ENCODE measurements around the gene KCNIP2.
"Not testable (repeated sequence)": the region's sequence is repeated elsewhere in the genome, so short reads cannot be mapped to it uniquely, and the experiment has no call there.

KCNIP2 gene

DNA sequence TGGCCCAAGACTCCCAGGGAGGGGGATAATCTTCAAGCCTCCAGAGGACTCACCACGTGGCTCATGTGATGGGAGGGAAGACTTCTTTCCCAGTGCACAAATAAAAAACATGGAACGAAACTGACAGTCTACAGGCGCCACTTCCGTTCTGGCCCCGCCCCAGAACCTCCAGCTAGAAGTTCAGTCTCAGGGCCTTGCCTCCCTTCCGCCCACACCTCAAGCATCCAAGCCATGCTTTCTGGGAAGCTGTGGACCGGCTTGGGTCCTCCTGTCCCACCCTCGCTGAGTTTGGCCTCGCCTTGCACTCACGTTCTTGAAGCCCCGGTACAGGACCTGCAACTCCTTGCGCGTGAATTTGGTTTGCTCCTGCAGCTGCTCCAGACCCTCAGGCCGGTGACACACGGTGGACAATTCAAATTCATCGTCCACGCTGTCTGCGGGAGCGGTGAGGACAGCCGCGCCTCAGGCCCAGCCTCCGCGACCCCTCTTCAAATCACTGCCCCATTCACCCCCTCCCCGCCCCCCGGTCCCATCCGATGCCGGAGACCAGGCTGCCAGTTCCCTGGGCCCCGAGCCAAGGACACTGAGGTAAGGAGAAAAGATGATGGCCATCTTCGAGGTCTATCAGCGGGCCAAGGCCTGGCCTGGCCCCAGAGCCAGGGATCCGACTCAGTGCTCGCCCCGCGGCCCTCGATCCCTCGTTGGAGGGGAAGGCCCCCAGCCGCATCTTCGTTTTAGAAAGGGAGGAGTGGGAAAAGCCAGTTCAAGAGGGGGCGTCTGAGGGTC, 14.6 kb downstream of the KCNIP2 start:
- no peak for DNase-seq (ENCODE audit: low spot score)

DNA sequence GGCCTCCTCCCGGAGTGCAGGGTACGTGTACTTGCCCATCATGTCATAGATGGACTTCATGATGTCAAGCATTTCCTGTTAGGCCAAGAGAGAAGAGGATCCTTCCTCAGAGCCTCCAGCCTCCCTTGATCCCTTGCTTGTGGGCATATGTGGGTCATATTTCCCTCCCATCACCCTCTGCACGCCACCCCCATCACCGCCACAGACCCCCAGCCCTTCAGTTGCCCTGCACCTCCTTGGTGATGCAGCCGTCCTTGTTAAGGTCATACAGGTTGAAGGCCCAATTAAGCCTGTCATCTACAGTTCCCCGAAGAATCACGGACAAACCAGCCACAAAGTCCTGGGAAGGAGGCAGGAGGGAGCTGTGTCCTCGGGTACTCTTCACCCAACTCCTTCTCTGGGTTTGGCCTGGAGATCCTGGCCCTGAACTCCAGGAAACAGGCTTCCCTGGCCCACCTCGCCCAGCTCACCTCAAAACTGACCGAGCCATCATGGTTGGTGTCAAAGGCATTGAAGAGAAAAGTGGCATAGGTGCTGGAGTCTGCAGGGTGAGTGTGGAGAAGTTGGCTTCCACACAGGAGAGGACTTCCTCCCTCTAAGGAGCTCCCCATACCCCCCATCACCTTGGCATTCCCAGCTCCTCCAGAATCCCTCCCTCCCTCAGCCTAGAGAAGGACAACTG, 15.5 kb downstream of the KCNIP2 start:
- DNase-seq (ENCODE audit: low spot score) = no peak

DNA sequence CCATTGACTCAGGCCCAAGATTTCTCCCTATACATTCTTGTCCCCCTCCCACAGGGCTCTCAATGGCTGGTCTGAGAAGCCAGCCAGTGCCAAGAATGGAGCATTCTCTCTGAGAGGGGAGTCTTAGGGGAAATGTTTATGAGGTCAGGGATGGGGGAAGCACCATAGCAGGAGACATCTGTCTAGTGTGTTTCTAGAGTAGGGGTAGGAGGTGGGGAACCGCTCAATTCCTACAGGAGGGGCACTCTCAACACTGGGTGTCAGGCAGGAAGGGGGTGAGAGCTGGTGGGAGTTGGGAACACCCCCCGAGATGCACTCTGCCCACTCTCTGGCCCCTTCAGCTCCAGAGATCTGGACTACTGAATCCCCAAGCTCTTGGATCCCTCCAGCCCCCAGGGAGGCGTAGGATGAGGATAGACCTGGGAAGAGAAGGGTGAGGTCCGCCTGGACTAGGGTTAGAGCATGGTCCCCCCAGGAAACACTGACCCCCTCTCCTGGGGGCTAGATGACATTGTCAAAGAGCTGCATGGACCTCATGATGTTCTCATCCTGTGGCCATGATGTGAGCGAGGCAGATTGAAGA, 16.7 kb downstream of the KCNIP2 start:
- no peak for DNase-seq (ENCODE audit: low spot score)

DNA sequence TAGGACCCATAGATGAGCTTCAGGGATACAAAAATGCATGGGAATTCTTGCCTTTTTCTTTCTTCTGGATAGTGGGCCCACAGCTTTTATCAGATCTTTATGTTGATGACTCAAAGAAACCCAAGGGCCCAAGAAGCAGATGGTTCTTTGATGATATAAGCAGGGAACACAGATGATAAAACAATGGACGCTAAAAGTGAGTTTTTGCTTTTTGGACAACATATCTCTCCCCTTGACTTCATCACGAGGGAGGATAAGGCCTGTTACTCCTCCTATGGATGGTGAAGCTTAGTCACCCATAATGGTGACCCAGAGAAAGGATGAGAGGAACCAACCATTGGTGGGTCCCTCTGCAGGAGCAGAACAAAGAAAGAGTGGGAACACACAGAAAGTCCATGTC, 18.9 kb downstream of the KCNIP2 start:
- DNase-seq (ENCODE audit: low spot score) = no peak

DNA sequence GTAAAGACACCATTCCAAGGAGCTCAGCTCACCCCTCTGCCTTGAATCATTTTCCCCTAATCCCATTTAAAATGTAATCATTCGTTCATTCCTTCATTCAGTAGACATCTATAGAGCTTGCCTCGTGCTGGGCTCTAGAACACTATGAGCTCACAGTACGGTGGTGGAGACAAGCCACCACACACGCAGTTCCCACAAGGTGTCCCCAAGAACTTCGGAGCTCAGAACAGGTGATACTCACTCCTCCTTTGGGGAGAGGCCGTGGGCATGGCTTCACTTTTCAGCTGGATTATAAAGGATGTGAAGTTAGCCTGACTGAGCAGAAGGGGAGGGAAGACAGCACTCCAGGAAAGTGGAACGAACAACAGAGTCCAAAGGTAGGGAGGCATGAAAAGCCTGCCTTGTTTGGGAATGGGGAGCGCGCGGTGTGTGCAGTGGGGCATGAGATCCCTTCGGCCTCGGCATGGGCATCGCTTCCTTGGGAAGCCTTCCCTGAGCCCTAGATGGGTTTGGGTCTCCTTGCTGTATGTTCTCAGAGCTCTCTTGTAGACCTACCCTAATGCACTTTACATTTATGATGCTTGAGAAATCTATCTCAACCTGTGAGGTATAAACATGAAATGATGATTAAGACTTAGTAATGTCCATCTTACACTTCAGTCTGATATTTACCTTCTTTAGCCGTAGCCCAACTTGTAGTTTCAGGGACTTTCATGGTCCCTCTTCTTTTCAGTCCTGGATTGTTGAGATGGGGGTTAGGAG, 24.5 kb downstream of the KCNIP2 start:
- DNase-seq (ENCODE audit: low spot score) = peak; percentile 75

DNA sequence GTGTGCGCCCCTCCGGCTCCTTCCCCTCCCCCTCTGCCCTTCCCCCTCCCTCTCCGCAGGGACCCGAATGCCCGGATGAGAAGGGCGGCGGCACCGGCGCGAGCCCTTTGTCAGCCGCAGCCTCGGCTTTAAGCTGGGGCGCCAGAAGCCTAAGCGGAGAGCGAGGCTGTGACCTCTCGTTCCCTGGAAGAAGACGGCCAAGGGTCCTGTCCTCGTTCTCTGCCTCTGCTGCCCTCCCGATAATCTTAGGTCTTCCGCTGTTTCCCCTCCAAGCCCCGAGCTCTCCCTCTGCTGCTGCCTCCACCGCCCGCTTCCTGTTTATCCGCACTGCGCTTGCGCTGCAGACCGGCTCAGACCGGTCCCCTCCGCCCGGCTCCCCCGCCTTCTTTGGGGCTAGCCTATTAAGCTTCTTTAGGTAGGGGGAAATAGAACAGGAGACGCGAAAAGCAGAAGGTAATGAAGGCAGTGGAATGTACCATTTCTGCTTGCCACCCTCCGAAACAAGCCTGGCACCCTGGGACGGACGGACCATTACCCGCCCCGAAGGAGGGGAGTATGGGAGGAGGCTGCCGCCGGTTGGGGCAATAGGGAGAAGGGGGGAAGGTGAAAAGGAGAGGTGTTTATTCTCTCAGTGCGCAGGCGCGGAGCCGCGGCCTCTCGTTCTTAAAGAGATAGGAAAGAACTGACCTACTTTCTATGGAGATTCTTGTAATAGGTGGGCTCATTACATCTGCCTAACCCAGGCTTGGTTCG, 25.3 kb downstream of the KCNIP2 start, which contains the start of gene OGA:
OGA (minus strand) TSS at position 326 of the 753 bp plus-strand sequence. CDS start 422 bp downstream, outside the sequence.
- peak; percentile 100 for DNase-seq (ENCODE audit: low spot score)

DNA sequence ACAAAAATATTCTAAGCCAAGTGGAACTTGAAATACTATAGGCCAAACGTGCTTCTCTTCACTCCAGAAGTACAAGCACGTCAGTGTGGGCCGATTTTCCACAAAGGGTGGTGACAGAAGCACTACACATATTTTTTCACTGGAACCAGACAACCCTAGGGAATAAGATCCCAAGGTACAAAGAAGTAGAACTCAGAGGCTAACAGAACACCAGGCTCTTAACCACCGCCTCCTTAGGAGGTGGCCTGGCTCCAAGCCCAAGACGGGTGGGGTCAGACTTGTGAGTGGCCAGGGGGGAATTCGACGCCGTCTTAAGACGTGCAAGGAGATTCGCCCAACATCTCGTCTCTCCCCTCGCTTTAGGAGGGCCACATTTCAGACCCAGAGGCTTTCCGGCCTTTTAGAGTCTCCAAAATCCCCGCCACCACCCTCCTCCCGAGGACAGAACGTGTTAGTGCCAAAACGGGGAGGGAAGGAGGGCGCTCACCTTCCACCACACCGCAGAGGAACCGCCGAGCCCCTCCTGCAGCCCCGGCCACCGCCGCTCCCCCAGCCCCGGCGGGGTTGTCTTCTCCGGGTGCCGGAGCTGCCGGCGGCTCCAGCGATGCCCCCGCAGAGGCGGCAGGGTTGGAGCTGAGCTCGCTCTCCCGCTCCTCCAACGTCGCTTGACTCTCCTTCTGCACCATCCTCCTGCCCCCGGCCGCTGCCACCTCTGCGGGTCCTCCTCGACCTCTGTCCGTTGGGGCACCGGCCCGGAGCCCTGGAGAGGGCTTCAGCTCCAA, 26.1 kb downstream of the KCNIP2 start:
- DNase-seq (ENCODE audit: low spot score) = peak; percentile 52

DNA sequence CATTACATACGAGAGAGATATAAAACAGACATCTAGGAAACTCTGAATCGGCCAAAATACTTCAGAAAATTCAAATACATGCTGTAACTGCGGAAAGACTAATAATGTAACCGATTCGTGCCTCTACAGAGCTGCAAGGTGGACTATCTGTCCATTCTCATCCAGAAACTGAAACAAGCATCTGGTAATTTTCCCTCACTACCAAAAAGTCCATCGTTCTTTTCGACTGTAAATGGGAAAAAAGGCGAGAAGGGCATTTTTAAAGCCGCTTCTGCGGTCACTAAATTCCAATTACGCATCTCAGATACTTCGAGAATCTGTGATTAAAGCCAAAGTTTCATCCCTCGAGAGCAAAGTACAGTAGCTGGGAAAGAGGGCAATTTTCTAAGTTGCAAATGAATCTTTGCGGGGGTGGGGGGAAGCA, 26.7 kb downstream of the KCNIP2 start:
- no peak for DNase-seq (ENCODE audit: low spot score)

DNA sequence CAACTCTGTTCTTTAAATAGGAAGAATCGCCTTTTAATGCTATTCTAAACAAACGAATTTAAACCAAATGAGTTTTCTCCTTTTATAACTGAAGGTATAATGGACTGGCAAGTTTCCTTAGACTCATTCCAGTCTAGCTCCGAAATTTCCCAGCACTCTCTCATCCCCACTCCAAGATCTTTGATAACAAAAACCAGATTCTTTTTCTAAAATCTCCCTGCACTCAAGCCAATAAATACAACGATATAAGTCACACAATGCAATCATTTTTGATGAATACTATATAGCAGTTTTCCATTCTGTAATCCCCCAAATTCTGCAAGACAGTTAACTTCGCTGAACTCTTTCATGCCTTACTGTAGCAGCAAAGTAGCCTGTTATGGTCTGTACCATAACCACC, 27.2 kb downstream of the KCNIP2 start:
- no peak for DNase-seq (ENCODE audit: low spot score)

DNA sequence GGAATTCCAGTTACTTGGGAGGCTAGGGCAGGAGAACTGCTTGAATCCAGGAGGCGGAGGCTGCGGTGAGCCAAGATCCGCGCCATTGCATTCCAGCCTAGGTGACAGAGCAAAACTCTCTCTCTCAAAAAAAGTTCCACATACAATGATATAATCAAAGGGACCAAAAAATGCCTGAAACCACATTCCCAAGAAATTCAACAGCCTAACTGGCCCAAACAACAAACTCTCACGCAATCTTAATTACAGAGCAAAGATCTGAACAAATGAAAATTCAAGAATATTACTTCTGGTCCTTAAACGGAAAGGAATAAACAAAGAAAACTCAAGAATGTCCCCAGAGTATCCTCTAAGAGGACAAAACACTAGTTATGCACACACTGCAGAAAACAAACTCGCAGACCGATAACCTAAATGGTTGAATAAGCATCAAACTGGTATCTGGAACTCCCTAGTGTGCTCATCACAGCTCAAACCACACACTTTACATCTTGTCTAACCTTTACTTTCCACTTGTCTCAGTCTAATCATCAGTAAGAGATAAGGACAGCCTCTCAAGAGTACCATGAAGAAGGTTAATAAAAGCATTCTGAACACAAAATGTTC, 29.0 kb downstream of the KCNIP2 start:
- no peak for DNase-seq (ENCODE audit: low spot score)

DNA sequence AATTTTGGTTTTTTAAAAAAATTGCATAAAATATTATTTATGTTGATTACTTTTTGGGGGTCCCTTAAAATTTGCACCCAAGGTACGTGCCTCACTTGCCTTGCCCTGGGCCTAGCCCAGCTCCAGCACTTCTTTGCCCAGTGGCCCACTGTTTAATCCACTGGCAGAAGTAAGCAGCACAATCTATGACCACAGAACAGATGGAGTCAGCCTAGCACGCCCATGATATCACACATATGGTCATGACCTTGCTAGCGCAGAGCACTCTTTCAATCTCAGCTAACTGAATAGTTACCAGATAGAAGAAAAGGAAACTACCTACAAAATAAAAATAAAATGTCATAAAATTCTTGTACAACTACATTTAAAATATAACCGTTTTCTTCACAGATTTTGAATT, 31.0 kb downstream of the KCNIP2 start:
- no peak for DNase-seq (ENCODE audit: low spot score)

DNA sequence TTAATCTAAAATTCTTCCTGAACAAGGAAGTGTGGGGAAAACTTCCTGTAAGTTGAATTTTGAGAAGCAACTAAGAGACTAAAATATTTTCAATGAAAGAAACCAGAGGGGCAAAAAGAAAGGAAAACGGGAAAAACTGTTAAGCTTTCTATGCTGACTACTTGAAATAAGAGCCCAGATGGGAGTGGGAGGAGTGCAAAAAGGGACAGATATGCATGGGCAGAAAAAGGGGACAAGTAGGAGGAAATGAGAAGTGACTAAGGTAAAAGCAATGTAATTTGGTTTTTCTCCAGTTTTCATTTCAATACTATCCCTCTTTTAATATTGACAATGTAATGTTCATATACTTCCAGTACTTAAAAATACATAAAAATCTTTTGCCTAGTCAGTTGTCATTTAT, 36.4 kb downstream of the KCNIP2 start:
- DNase-seq (ENCODE audit: low spot score) = no peak

DNA sequence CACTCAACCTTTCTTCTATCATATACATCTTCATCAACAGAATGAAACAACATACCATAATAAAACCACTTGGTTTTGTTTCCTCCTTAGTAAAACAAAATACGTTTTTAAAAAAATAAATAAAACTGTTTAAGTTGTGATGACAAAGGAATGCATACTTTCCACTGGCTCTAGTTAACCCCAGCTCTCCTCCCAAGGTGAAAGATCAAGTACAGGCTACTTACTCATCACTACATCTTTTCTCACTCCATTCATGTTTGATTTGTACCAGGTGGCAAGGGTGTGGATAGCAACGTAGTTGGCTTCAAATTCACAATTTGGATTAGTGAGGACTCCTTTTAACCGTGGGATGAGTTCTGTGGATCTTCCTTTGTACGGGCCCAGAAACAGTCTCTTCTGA, 40.1 kb downstream of the KCNIP2 start:
- no peak for DNase-seq (ENCODE audit: low spot score)

DNA sequence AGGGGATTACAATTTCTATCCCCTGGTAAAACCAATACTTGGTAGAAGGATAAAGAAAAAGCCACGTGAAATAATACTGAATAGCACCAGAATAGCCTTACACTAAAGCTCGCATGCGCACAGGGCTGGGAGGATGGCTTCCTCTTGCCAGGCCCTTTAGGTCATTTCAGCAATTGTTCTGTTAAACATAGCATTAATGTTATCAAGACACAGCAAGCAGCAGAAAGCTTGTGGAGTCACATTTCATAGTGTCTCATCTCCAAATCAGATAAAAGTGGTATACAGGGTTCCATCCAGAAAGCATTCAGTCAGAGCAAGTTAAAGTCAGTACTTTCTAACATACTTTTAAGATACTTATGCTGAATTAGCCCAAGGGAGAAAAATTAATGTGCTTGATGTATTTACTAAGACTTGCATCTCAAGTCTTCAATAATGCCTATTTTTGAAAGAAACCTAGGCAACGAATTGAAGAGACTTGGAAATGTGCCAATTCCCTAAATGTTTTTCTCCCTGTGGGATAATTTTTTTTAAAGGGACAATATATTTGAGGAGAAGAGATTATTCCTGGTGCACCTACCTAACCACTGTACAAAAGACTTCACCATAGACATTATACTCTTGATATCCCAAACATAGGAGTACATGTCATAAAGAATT, 46.1 kb downstream of the KCNIP2 start:
- no peak for DNase-seq (ENCODE audit: low spot score)

DNA sequence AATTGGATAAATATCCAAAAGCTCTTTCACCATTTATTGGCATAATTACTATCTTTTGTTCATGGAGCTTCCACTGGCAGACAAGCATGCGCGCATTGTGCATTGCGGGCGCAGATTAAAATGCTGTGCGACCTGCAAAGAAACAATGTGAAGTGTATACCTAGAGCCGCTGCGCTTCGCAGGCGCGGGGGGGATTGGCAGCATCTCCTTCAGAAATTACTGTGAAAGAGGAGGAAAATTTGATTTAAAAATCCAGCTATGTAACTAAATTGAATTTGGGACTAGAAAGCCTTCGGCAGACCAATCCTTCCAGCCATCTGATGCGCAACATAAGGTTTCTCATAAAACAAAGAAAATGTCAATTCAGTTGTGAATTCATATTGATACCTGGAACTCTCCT, 50.1 kb downstream of the KCNIP2 start:
- no peak for DNase-seq (ENCODE audit: low spot score)

DNA sequence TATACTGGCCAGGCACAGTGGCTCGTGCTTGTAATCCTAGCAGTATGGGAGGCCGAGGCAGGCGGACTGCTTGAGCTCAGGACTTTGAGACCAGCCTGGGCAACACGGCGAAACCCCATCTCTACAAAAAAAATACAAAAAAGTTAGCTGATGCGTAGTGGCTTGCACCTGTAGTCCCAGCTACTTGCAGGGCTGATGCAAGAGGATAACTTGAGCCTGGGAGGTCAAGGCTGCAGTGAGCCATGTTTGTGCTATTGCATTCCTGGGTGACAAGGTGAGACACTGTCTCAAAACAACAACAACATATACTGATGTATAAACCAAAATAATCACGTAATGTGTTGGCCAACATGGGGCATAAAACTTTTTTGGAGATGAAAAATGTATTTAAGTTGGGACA, 53.9 kb downstream of the KCNIP2 start:
- no peak for DNase-seq (ENCODE audit: low spot score)

DNA sequence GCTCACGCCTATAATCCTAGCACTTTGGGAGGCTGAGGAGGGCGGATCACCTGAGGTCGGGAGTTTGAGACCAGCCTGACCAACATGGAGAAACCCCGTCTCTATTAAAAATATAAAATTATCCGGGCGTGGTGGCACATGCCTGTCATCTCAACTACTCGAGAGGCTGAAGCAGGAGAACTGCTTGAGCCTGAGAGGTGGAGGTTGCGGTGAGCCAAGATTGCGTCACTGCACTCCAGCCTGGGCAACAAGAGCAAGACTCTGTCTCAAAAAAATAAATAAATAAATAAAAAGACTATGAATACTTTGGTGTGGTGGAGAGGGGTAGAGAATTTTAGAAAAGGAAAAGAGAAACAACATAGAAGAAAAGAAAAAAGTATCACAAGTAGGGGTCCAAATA, 54.4 kb downstream of the KCNIP2 start:
- DNase-seq (ENCODE audit: low spot score) = not testable (repeated sequence)

DNA sequence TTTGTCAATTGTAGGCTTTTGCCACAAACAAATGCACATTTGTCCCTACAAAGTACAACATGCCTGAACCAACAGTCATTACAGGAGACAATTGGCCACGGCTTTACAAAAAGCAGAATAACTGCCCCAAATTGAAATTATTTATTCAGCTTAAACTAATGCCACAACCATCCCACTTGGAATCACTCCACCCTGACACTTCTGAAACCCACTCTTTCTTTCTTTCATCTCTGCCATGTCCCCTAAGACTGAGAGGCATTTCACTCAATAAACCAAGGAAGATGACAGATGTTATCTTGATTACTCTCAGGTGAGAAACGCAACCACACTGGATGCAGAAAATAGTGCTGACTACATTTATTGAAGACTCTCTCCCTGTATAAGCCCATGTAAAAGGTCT, 57.8 kb downstream of the KCNIP2 start:
- no peak for DNase-seq (ENCODE audit: low spot score)

DNA sequence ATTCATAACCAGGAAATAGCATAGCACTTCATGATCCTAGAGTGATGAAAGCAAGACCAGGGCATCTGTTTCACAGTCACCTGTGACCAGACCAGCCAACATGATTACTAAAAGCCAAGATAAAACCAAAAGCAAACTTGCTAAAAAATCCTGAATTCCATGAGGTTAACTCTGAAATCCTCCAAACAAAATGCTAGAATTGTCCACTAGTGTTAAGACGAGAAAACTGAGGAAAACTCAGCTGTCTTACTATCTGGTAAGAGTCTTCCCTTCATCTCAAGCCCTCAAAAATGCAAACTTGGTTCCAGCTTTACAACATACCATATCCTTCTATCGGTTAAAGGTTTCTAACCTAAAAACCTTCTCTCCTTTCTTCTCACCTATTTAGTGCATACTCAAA, 59.0 kb downstream of the KCNIP2 start:
- DNase-seq (ENCODE audit: low spot score) = no peak

DNA sequence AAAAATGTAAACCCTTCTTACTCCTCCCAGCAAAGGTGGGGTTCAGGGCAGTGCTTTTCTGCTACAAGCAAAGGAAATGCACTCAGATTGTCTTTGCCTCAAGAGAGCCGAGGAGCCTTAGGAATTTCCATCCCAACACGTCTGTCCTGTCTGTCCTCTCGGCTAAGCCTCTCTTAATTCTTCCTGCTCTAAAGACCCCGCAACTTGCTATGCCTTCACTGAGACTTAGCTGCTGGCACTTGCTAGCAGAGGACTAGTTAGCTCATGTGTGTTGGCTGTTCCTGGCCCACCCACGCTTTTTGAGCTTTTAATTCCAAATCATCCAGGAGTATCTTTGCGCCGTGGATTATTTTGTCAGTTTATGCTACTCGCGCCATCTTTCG, 59.9 kb downstream of the KCNIP2 start:
- DNase-seq (ENCODE audit: low spot score) = no peak

Measured in SW480 (cell line).